Hematopoietic multipotent progenitor cell treated with erythropoietin and hydrocortisone succinate and interleukin-3 and kit ligand, for 4 days (in vitro differentiated cells): Measurements from ENCODE around the gene GGPS1.
"Not testable (repeated sequence)": the region's sequence is repeated elsewhere in the genome, so short reads cannot be mapped to it uniquely, and the experiment has no call there.

Source experiments
- DNase-seq: peaks from one replicate; pipeline ENCODE4 v3.0.0-alpha.2; 2015

The GGPS1 gene

GRCh38 chr1:235342471-235342870, 14.1 kb downstream of the GGPS1 start:
- DNase-seq: no peak

DNA sequence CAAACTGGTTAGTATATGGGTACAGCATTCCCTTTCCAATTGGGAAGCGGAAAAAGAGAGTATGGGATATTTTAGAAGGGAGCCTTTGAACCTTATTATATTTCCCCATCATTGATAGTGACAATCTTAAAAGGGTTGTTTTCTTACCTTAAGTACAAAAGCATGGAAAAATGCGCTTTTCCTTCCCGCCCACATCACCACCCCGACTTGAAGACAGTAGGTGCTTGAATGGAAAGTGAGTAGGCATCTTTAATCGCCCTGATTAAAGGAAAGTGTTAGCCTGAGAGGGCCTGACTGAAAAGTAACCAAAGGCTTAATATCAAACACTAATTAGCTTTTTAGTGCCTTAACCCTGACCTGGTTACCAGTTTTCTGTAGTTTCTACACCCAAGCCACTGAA, 15.4 kb downstream of the GGPS1 start:
- DNase-seq: no peak

DNA sequence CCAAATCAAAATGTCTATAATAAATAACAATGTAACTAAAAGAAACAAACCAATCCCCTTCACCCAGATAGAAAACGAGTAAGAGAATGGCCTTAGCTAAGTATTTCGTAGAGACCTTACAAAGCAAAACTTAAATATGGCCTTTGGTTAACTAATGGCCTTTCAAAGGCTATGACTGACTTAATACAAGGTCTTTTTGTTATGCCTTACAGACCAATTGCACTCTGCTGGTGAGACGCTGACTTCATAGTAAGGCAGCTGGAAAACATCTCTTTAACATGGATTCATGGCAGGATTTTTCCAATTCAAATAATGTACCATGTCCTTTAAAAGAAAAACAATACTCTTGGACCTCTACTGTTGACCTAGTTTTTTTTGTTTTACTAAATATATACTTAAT, 23.1 kb downstream of the GGPS1 start:
- DNase-seq: no peak

GRCh38 chr1:235351898-235352297, 23.5 kb downstream of the GGPS1 start:
- no peak for DNase-seq

DNA sequence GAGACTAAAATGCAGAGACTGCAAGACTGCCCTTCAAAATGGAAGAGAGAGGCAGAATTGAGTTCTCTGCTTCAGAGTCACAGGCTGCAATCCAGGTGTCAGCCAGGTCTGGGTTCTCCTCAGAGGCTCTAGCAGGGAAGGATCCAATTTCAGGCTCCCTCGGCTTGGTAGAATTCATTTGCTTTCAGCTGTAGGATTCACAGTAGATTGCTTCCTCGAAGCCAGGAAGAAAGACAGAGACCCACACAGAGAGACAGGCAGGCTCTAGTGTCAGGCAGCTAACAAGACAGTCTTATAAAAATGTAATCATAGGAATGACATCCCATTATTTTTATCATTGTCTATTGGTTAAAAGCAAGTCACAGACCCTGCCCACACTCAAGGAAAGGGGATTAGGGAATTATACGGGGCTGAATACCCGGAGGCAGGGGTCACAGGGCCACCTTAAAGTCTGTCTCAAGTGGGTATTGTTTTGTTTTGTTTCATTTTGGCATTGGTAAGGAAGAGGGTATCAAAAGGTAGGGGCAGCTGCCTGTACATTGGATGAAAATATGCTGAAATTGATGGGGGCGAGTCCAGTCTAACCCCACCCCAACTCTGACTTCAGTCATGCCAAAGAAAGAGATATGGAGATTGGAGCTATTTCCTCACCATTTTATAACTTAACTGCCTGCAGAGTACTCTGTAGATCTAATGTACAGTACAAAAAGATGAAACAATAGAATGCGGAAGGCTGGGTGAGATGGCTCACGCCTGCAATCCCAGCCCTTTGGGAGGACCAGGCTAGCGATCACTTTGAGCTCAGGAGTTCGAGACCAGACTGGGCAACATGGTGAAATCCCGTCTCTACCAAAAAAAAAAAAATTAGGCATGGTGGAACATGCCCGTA, 29.4 kb downstream of the GGPS1 start:
- no peak for DNase-seq

DNA sequence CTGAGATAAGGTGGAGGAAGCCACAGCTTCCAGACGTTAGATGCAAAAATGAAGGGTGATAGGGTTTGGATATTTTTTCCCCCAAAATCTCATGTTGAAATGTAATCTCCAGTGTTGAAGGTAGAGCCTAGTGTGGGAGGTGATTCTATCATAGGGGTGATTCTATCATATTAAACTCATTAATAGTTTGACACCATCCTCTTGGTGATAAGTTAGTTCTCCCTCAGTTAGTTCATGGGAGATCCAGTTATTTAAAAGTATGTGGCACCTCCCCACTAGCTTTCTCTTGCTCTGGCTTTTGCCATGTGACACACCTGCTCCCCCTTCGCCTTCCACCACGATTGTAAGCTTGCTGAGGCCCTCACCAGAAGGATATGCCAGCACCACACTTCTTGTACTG, 30.5 kb downstream of the GGPS1 start:
- DNase-seq: no peak

DNA sequence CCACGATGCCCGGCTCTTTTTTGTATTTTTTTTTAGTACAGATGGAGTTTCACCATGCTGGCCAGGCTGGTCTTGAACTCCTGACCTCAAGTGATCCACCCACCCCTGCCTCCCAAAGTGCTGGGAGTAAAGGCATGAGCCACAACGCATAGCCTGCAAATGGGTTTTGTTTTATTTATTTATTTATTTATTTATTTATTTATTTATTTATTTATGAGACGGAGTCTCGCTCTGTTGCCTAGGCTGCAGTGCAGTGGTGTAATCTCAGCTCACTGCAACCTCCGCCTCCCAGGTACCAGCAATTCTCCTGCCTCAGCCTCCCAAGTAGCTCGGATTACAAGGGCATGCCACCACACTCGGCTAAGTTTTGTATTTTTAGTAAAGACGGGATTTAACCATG, 35.8 kb downstream of the GGPS1 start:
- not testable (repeated sequence) for DNase-seq

- DNase-seq: no peak
Observed at GRCh38 chr1:235366286-235366685, 37.9 kb downstream of the GGPS1 start.

DNA sequence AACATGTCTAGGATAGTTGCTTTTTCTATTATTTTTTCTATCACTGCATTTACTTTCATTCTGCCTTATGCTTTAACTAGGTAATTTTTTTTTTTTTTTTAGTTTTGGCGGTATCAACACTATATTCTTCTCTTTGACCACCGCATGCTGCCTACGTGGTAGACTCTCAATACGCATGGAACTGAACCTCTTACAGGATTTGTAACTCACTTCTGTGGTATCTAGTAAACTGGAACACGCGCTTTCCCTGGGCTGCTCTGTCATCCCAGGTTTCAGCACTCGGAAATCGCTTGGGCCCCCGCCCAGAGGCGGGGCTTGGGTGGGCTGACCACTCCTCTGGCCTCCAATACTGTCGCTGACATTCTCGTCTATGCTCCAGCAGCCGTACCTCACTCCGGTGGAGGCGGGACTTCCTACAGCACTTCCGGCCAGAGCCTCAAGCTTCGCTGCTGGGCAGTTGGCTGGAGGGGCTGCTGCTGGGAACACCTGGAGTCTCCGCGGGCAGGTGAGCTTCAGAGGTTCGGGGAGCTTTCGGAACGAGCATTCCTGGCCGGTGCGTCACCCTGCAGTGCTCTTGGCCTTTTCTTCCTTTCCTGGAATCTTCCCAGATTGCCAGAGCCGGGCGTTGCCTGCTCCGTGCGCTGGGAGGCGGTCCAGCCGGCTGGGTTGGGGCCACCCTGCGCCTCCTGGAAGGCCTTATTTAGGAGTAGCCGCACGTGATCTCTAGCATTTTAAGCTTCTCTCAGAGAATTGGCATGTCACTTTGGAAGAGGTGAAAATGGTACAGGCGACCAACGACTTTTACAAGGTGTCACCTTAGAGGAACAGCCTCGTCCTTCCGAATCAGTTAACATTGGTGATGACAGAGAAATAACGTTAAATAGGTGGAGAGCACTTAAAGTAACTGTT, 38.9 kb downstream of the GGPS1 start, which contains the start of gene TBCE:
TBCE (plus strand) TSS at position 428 of the 909 bp plus-strand sequence. CDS start 12,623 bp downstream, outside the sequence.
- peak; percentile 99 for DNase-seq

DNA sequence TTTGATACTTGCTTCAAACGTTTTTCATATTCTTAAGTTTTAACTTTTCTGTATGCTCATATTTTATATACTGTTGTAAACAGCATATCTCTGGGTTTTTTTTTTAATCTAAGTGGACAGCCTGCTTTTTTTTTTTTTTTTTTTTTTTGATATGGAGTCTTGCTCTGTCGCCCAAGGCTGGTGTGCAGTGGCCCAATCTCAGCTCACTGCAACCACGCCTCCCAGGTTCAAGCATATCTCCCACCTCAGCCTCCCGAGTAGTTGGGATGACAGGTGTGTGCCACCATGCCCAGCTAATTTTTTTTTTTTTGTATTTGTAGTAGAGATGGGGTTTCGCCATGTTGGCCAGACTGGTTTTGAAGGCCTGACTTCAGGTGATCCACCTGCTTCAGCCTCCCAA, 40.1 kb downstream of the GGPS1 start:
- DNase-seq: no peak

GRCh38 chr1:235369802-235370201, 41.4 kb downstream of the GGPS1 start:
- no peak for DNase-seq

DNA sequence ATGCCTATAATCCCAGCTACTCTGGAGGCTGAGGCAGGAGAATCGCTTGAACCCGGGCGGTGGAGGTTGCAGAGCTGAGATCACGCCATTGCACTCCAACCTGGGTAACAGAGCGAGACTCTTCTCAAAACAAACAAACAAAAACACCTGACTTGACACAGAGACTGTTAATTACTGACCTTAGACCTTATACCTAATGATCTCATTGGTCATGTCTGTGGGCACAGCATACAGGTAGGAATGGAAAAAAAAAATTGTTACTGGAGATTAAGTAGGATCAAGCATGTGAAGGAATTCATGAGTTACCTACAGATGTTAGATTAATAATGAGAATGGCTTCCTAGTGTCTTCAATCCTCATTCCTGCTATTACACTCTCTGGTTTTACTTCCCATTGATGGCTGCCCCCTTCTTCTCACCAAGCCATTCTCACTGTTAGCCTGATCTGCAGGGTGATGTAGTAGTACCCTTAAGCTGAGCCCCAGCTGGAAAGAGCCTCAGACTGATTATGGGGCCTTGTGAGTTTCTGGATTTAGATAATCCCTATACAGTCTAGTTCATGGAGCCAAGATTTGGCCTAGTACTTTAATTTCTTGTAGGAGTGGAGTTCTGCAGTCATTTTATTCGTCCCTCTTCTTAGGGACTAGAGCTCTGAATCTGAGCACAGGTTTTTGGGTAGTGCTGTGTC, 47.7 kb downstream of the GGPS1 start:
- no peak for DNase-seq

GRCh38 chr1:235378134-235378735, 49.9 kb downstream of the GGPS1 start:
- DNase-seq: not testable (repeated sequence)

DNA sequence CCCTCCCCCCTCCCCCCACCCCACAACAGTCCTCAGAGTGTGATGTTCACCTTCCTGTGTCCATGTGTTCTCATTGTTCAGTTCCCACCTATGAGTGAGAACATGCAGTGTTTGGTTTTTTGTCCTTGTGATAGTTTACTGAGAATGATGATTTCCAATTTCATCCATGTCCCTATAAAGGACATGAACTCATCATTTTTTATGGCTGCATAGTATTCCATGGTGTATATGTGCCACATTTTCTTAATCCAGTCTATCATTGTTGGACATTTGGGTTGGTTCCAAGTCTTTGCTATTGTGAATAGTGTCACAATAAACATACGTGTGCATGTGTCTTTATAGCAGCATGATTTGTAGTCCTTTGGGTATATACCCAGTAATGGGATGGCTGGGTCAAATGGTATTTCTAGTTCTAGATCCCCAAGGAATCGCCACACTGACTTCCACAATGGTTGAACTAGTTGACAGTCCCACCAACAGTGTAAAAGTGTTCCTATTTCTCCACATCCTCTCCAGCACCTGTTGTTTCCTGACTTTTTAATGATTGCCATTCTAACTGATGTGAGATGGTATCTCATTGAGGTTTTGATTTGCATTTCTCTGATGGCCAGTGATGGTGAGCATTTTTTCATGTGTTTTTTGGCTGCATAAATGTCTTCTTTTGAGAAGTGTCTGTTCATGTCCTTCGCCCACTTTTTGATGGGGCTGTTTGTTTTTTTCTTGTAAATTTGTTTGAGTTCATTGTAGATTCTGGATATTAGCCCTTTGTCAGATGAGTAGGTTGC, 53.8 kb downstream of the GGPS1 start:
- DNase-seq: not testable (repeated sequence)

- DNase-seq: not testable (repeated sequence)
Observed at GRCh38 chr1:235385633-235386032, 57.3 kb downstream of the GGPS1 start.

DNA sequence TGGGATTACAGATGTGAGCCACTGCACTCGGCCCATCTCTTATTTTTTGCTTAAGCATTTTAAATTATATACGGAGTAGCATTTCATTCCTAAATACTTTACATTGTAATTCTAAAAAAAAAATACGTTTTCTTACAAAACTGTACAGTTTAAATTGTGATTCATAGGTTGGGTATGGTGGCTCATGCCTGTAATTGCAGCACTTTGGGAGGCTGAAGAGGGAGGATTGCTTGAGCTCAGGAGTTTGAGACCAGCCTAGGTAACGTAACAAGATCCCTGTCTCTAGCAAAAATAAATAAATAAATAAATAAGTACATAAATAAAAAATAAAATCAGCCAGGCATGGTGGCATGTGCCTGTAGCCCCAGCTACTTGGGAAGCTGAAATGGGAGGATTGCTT, 63.5 kb downstream of the GGPS1 start:
- DNase-seq: no peak
